Measurements from ENCODE around the gene EHMT1.

EHMT1 gene

DNA sequence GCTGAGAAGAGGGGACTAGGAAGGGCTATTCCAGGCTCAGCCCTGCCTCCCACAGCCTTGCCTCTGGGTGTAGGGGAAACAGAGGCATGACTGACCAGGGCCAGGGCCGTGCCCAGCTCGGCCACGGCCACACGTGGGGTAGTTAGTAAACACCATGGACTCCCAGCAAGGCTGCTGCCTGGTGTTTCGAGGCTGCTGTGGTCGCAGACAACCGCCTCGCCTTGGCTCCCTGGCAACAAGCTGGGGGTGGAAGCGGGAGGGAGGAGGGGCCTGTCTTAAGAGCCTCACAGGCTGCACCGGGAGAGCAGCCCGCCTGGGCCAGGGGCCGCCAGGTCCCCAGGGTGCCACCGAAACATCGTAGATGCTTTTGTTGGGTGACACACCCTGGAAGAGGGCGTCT lies 168.6 kb downstream of the EHMT1 start:
- no peak for DNase-seq (ENCODE audit: extremely low read depth, low read depth)
- TF ChIP-seq, protein P1, sequence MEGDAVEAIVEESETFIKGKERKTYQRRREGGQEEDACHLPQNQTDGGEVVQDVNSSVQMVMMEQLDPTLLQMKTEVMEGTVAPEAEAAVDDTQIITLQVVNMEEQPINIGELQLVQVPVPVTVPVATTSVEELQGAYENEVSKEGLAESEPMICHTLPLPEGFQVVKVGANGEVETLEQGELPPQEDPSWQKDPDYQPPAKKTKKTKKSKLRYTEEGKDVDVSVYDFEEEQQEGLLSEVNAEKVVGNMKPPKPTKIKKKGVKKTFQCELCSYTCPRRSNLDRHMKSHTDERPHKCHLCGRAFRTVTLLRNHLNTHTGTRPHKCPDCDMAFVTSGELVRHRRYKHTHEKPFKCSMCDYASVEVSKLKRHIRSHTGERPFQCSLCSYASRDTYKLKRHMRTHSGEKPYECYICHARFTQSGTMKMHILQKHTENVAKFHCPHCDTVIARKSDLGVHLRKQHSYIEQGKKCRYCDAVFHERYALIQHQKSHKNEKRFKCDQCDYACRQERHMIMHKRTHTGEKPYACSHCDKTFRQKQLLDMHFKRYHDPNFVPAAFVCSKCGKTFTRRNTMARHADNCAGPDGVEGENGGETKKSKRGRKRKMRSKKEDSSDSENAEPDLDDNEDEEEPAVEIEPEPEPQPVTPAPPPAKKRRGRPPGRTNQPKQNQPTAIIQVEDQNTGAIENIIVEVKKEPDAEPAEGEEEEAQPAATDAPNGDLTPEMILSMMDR (IDR thresholded peaks at IDR 0.05; ENCODE audit: low read depth, low read length, missing control alignments) = no peak
- H3K4me3 ChIP-seq (replicated peaks; ENCODE audit: low read depth, low read length) = no peak overlapping the region

DNA sequence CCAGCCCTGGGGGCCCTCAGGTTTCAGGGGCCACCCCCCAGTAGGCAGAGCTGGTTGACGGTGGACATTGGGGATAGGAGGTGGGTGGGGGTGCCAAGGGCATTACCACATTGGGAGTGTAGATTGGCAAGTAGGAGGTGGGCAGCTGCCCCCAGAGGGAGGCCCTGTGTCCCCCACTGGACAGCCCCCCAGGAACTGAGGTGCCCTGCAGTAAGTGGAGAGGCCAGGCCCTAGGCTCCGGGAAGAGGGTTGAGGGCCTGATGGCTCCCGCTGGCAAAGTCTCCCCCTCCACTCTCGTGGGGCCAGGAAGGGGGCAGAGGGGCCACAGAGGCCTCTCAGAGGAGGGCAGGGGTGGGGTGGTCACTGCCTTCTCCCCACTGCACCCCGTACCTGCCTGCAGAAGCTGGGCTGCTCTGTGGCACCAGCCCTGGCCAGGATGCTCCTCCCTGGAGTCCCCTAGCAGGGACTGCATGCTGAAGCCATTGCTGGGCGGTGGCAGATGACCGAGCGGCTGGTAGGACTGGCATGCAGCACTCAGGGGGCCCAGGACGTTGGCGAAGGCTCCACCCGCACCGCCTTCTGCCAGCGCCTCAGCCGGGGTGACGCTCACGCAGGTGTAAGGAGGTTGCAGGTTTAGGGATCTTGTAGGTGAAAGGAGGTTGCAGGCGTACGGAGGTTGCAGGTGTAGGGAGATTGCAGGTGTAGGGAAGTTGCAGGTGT lies 169.1 kb downstream of the EHMT1 start:
- TF ChIP-seq, protein P1 (IDR thresholded peaks at IDR 0.05; ENCODE audit: low read depth, low read length, missing control alignments) = no peak
- no peak overlapping the region for H3K4me3 ChIP-seq (replicated peaks; ENCODE audit: low read depth, low read length)
- no peak for DNase-seq (ENCODE audit: extremely low read depth, low read depth)

DNA sequence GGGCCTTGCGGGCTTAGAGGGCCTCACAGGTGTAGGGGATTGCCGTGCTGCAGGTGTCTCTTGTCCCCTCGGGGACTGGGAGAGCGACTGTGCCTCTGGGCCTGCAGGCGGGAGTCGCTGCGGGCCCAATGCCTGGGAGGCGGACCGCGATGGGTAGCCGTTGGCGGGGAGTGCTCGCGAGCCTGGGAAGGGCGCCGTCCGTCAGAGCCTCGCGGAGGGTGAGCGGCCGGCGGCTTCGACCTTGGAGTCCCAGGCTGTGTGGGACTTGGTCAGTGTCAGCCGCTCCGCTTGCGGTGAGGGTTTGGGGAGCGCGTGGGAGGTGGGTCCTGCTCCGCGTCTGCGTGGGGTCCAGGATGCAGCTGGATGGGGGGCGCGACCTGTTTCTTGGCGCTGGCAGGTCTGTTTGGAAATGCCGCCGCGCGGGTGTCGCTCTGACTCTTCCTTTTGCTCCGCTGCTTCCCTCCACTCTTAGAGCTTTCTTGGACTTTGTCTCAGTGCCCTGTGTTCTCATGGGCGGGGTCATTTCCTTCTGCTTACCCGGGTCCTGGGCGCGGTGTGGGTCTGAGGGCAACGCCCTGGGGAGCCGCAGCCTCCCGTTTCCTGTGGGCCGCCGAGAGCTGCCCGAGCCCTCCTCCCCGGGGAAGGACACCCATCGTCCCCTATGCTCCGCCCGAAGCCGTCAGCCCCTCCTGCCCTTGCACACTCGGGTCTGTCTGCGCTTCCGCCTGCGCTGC lies 169.9 kb downstream of the EHMT1 start:
- no peak for DNase-seq (ENCODE audit: extremely low read depth, low read depth)
- TF ChIP-seq, protein P1 (IDR thresholded peaks at IDR 0.05; ENCODE audit: low read depth, low read length, missing control alignments) = no peak
- H3K4me3 ChIP-seq (replicated peaks; ENCODE audit: low read depth, low read length) = no peak overlapping the region

DNA sequence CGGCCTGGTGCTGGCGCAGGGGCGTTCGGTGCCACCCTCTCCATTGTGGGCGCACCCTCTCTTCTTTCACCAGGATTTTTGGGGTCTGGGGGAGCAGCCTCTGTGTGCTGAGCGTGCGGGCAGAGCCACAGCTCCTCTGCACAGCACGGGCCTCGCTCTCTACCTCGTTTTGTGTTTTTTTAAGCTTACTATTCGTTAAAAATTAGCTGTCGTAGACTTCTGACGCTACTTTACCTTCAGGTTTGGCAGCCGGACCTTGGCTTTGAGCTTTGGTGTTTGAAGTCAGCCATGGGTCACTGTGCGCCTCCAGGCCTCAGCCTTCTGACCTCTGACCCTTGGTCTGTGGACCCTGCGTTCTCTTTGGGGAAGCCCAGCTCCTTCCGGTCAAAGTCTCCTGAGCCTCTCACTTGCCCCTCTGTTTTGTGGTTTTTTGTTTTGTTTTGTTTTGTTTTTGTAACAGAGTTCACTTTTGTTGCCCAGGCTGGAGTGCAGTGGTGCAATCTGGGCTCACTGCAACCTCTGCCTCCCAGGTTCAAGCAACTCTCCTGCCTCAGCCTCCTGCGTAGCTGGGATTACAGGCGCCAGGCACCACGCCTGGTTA lies 170.6 kb downstream of the EHMT1 start:
- TF ChIP-seq, protein P1 (IDR thresholded peaks at IDR 0.05; ENCODE audit: low read depth, low read length, missing control alignments) = no peak
- DNase-seq (ENCODE audit: extremely low read depth, low read depth) = no peak
- no peak overlapping the region for H3K4me3 ChIP-seq (replicated peaks; ENCODE audit: low read depth, low read length)

DNA sequence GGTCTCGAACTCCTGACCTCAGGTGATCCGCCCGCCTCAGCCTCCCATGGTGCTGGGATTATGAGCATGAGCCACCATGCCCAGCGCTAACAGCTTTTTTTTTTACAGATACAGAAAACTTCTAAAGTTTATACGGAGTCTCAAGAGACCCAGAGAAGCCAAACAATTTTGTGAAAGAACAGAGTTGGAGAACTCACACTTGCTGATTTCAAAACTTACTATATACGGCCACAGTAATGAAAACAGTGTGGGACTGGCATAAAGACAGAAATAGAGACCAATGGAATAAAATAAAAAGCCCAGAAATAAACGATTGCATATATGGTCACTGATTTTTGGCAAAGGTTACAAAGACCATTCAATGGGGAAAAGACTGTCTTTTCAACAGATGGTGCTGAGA lies 173.1 kb downstream of the EHMT1 start:
- no peak for DNase-seq (ENCODE audit: extremely low read depth, low read depth)
- TF ChIP-seq, protein P1 (IDR thresholded peaks at IDR 0.05; ENCODE audit: low read depth, low read length, missing control alignments) = no peak
- no peak overlapping the region for H3K4me3 ChIP-seq (replicated peaks; ENCODE audit: low read depth, low read length)

DNA sequence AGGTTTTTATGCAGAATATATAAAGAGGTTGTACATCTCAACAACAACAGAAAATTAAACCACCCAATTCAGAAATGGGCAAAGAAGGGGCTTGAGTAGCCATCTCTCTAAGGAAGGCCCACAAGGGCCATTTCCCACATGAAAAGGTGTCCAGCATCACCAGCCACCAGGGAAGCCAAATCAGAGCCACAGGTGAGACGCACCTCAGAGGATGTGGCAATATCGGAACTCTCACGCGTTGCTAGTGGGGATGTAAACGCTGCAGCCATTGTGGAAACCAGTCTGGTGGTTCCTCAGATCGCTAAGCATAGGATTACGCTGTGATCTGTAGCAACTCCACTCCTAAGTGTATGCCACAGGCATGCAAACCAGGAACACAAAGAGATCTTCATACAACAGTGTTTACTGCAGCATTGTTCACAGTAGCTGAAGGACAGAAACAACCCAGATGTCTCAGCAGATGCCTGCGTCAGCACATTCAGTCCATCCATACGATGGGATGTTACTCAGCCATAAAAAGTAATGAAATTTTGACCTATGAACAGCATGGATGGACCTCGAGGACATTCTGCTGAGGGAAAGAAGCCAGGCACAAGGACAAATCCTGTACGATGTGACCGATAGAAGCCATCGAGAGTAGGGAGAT lies 174.5 kb downstream of the EHMT1 start:
- no peak for DNase-seq (ENCODE audit: extremely low read depth, low read depth)
- no peak overlapping the region for H3K4me3 ChIP-seq (replicated peaks; ENCODE audit: low read depth, low read length)
- TF ChIP-seq, protein P1 (IDR thresholded peaks at IDR 0.05; ENCODE audit: low read depth, low read length, missing control alignments) = no peak

Measured in HFF-Myc (cell line).